ENCODE data around the gene GTPBP1.

DNA sequence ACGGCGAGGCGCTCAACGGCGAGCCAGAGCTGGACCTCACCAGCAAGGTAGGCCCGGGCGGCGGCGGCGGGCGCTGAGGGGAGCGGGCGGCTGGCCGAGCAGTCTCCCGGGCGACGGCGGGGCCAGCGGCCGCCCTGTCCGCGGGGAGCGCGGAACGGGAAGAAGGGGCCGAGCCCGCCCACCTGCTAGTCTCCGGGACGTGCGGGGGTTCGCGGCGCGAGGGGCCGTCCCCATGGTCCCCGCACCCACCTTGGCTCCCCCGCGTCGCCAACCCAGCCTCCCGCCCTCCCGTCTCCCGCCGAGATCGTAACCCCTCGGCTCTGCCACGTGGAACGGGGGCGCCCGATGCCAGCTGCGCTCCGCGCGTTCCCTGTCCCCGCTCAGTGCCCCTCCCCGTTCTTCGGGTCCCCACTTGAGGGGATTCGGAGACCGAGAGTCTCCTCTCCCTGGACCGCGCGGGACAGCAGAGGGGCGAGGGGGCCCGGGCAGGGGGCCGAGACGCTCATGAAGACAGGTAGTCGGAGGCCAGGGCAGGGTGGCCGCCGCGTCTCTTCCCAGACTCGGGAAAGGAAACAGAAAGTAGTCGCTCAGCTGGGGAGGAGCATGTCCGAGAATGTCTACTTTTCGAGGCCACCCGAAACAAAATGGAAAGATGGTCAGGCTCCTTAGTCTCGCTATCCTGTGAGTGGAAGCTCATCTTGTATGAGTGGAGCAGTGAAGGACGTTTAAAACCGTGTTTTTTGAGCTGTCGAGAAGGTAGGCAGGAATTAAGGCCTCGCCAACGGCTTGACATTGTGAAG lies 557 bp downstream of the GTPBP1 start:
- TF ChIP-seq POLR2A (IDR thresholded peaks at IDR 0.05; ENCODE audit: low read depth, low read length): peak; percentile 7; the same call in 1 of the 2 replicates
- TF ChIP-seq POLR2AphosphoS5 (IDR thresholded peaks at IDR 0.05; ENCODE audit: low read depth, low read length): no peak
- no peak for TF ChIP-seq TAF1 (IDR thresholded peaks at IDR 0.05; ENCODE audit: borderline replicate concordance, low read depth, low read length)

Data from GM12892 (cell line).